D721Med (cell line): Measurements from ENCODE around the gene FAM177A1.
"Not testable (repeated sequence)": the region's sequence is repeated elsewhere in the genome, so short reads cannot be mapped to it uniquely, and the experiment has no call there.

Source experiments
- DNase-seq: peaks from one replicate; pipeline ENCODE4 v3.0.0; 2011; ENCODE audit warnings: low spot score; ENCODE audit not compliant: insufficient read length
- FAIRE-seq: peaks from 2 replicates; lab custom pipeline; 2011; peaks lifted over from hg19 to GRCh38; lab: Jason Lieb, UNC
- CTCF ChIP-seq: IDR thresholded peaks from 2 replicates; pipeline ENCODE4 v1.5.1; 2012; ENCODE audit warnings: mild to moderate bottlenecking, control low read depth; ENCODE audit not compliant: insufficient read depth; ENCODE audit errors: missing control alignments

Gene FAM177A1

GRCh38 chr14:35088514-35088913 is 42.4 kb downstream of the FAM177A1 start:
- FAIRE-seq: no peak
- no peak for DNase-seq
- TF ChIP-seq CTCF: no peak

GRCh38 chr14:35094645-35095044 is 48.6 kb downstream of the FAM177A1 start:
- not testable (repeated sequence) for FAIRE-seq, DNase-seq

GRCh38 chr14:35107866-35108265 is 61.8 kb downstream of the FAM177A1 start:
- TF ChIP-seq CTCF: no peak
- DNase-seq (no peak), FAIRE-seq (no peak)

DNA sequence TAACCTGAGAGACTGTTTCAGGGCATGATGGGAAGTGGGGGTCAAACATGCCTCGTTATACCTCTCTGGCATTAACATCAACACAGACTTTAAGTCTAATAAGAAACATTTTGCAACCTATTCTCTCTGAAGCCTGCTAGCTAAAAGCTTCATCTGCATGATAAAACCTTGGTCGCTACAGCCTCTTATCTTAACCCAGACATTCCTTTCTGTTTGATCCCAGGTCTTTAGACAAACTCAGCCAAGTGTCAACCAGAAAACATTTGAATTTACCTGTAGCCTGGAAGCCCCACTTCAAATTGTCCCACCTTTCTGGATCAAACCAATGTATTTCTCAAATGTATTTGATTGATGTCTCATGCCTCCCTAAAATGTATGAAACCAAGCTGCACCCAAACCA is 66.6 kb downstream of the FAM177A1 start:
- no peak for TF ChIP-seq CTCF
- FAIRE-seq (no peak), DNase-seq (no peak)

DNA sequence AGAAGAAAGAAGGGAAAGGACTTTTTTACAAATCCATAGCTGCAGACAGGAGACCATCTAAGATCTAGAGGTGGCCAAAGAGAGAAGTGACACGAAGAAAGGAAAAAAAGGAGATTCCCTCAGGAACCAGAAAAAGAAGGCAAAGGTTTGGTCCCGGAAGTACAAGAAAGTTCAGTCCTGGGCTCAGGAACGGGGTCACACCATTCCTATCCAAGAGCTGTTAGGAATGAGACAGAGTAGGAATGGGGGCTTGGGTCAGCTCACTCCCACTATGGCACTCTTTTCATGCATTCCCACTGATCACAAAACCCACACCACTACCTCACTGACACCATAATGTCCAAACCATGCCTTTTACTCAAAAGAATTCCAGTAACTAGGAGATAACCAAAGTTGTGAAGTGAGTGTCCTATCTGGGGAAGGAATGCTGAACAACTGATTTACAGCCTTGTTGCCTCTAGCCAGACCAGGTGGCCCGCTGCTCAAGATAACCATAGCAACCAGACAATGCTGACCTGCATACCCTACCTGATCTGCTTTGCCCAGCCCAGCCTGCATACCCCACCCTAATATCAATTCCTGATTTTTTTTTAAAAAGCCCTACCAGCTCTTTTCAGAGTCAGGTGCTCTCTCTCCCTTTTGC is 67.4 kb downstream of the FAM177A1 start:
- FAIRE-seq: no peak

DNA sequence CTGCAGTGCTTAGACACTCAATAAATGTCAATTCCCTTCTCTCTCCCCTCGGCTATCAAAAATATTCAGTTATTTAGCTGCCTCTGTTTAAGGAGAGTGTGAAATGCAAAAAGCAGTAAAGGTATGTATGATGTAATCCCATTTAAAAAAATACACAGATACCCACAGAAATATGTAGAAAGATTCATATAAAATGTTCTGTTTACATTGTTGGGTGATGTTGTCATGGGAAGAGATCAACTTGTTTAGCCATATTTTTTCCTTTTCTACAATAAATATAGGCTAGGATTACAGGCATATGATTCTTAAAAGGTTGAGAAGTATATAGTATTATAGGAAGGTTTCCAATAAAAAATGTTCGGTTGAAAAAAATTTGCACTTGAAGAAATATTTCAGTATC is 68.0 kb downstream of the FAM177A1 start:
- DNase-seq (no peak), FAIRE-seq (no peak)
- TF ChIP-seq CTCF: no peak

More for the DNA sequence above, 67.4 kb downstream of the FAM177A1 start:
- TF ChIP-seq CTCF: no peak
- no peak for DNase-seq

DNA sequence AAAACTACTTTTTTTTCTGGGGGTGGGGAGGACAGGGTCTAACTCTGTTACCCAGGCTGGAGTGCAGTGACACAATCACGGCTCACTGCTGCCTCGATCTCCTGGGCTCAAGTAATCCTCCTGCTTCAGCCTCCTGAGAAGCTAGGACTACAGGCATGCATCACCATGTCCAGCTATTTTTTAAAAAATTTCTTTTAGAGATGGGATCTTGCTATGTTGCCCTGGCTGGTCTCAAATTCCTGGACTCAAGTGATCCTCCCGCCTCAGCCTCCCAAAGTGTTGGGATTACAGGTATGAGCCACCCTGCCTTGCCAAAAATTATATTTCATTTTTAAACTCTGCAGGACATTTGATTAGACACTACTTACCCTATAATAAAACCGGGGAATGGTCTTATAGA is 70.2 kb downstream of the FAM177A1 start:
- no peak for TF ChIP-seq CTCF
- no peak for FAIRE-seq
- no peak for DNase-seq
